Epithelial cell of proximal tubule (primary cell): ENCODE measurements around the gene GOLGA3. TPM values are rescaled to one million over a fixed set of nuclear protein-coding genes. Genes with fewer than 3 reads are reported as not detected.
"Not testable (repeated sequence)": the region's sequence is repeated elsewhere in the genome, so short reads cannot be mapped to it uniquely, and the experiment has no call there.

ENCODE experiments used
- DNase-seq: peaks from one replicate; pipeline ENCODE4 v3.0.0-alpha.2; 2011; ENCODE audit warnings: low read depth
- H3K4me3 ChIP-seq: 2 replicates; pipeline ENCODE4 v1.5.1; 2011; ENCODE audit warnings: low read depth, mild to moderate bottlenecking, low read length
- total RNA-seq: library from RNA; depleted of rRNA; stranded (reverse); fragments of >200 nt; gene quantifications from 2 replicates; pipeline ENCODE4 v1.2.3, GENCODE V29; 2015
- TF ChIP-seq, protein P1 (sequence below): conservative IDR thresholded peaks from 2 replicates; pipeline ENCODE4 v1.5.1; 2012; ENCODE audit warnings: low read depth, mild to moderate bottlenecking, low read length

Gene GOLGA3
- total RNA-seq, 1 donor from 2014 or later = 46.0 TPM

DNA sequence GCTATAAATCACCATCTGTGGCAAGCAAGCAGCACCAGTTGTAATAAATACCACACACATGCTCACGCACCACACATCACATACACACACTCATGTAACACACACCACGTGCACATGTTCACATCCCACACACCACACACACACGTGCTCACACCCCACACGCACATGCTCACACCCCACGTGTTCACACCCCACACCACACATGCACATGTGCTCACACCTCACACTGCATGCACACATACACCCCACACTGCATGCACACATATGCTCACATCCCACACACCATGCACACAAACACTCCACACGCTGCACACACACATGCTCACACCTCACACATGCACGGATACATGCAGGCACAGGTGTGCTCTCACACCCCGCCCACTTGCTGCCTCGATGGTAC lies 44.1 kb downstream of the GOLGA3 start:
- no peak for DNase-seq
- TF ChIP-seq, protein P1, sequence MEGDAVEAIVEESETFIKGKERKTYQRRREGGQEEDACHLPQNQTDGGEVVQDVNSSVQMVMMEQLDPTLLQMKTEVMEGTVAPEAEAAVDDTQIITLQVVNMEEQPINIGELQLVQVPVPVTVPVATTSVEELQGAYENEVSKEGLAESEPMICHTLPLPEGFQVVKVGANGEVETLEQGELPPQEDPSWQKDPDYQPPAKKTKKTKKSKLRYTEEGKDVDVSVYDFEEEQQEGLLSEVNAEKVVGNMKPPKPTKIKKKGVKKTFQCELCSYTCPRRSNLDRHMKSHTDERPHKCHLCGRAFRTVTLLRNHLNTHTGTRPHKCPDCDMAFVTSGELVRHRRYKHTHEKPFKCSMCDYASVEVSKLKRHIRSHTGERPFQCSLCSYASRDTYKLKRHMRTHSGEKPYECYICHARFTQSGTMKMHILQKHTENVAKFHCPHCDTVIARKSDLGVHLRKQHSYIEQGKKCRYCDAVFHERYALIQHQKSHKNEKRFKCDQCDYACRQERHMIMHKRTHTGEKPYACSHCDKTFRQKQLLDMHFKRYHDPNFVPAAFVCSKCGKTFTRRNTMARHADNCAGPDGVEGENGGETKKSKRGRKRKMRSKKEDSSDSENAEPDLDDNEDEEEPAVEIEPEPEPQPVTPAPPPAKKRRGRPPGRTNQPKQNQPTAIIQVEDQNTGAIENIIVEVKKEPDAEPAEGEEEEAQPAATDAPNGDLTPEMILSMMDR = no peak
- H3K4me3 ChIP-seq = no peak overlapping the region

DNA sequence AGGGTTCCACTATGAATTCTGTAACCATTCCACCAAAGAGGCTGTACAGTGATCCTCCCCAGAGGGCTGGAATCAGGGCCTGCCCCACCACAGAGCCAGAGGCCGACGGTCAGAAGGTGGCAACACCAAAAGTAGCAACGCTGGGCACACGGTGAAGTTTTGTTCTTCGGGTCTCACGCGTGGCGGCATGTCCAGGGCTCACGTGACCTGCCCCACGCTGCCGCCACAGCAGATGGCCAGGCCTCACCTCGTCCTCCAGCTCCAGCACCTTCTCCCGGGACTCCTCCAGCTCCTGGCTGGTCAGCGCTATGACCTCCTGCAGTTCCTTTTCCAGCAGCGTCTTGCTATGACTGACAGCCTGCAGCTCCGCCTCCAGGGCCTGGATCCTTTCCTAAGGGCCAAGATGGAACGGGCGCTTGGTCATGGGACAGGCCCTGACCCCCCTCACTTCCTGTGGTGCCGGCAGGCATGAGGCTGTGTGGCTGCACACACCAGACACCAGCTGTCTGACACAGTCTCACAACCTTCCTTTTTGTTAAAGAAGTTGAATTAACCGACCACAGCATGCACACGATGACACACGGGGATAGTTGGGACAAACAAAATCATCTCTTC lies 44.6 kb downstream of the GOLGA3 start:
- no peak overlapping the region for H3K4me3 ChIP-seq
- DNase-seq = no peak
- TF ChIP-seq, protein P1 = no peak

DNA sequence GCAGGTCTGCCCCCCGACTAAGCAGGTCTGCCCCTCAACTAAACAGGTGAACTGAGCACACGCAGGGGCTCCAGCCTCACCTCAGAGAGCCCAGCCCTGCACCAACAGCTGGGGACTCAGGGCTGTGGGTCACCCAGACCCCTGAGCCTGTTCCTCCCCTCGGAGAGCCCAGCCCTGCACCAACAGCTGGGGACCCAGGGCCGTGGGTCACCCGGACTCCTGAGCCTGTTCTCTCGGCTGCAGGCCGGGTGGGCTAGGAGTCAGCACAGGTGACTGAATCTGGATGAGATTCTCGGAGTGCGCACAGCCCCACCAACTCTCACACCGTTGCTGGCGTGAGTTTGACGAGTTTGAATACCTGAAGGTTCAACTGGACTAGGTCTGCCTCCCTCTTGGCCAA lies 46.7 kb downstream of the GOLGA3 start:
- DNase-seq = no peak
- TF ChIP-seq, protein P1 = no peak
- H3K4me3 ChIP-seq = no peak overlapping the region

DNA sequence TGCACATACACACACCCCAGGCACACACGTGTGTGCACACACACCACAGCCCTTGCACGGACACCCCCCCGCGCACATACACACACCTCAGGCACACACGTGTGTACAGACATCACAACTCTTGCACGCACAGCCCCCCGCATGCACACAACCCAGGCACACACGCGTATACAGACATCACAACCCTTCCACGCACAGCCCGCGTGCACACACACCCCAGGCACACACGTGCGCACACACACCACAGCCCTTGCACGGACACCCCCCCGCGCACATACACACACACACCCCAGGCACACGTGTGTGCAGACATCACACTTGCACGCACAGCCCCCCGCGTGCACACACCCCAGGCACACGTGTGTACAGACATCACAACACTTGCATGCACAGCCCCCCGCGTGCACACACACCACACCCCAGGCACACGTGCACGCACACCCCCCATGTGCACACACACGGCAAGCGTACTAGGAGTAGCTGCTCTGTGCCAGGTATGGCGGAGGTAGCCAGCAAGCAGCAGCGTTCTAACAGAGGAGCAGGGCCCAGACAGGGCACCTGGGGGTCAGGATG lies 48.8 kb downstream of the GOLGA3 start:
- DNase-seq = no peak
- no peak overlapping the region for H3K4me3 ChIP-seq
- TF ChIP-seq, protein P1 = no peak

DNA sequence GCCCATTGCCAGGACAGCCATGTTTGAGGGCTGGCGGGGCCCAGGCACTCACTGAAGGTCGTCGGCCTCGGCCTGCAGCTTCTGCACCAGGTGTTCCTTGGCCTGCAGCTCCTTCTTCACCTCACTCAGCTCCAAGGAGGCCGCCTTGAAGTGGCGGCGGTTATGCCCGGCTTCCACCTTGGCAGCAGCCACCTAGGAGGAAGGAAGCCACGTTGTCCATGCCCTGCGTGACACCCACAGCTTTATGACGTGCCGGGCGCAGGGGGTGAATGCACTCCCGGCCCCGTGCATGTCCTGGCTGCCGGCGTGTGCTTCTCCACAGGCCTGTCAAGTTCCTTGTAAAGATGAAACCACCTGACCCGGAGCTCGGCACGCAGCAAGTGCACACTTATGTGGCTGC lies 51.1 kb downstream of the GOLGA3 start:
- TF ChIP-seq, protein P1 = no peak
- no peak overlapping the region for H3K4me3 ChIP-seq
- no peak for DNase-seq

DNA sequence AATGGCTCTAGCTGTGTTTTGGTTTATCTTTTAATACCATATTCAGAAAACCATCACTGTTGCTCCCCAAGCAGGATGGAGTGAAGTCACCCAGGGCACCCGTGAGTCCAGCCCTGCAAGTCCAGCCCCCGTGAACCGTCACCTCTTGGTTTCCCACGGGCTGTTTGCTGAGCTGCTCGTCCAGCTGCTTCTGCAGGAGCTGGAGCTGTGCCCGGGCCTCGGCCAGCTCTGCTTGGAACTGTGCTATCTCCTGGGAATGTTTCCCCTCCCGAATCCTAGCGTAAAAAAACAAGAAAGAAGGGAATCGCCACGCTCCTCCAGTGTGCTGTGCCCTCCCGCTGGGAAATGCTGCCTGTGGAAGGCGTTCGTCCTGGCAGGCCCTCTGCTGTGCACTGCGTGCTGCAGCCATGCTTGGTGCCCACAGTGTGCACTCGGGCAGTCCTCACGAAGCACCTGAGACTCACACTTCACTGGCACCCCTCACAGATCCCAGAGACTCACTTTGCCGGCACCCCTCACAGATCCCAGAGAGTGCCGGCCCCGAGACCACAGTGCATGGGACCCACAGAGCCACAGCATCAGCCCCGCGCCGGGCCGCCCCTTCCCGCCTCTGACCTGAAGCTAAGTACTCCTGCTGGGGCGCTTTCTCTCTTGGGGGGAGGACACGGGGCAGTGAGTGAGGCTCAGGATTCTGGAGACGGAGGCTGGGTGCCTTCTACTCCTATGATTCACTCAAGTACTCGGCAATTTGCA lies 51.7 kb downstream of the GOLGA3 start:
- no peak for DNase-seq
- TF ChIP-seq, protein P1 = no peak
- H3K4me3 ChIP-seq = no peak overlapping the region

DNA sequence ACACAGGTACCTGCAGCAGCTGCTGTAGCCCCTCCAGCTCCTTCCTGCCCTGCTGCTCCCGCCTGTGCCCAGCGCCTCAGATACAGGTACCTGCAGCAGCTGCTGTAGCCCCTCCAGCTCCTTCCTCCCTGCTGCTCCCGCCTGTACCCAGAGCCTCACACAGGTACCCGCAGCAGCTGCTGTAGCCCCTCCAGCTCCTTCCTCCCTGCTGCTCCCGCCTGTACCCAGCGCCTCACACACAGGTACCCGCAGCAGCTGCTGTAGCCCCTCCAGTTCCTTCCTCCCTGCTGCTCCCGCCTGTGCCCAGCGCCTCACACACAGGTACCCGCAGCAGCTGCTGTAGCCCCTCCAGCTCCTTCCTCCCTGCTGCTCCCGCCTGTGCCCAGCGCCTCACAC lies 52.4 kb downstream of the GOLGA3 start:
- not testable (repeated sequence) for DNase-seq

More for the DNA sequence above, 52.4 kb downstream of the GOLGA3 start:
- H3K4me3 ChIP-seq = not testable (repeated sequence)
